BE2C (cell line): ENCODE data around the gene BAIAP2L2.
A peak's percentile ranks its signal among the peaks of the same experiment; 100 is the strongest.

Experiments
- DNase-seq: peaks from one replicate; pipeline ENCODE4 v3.0.0-alpha.2; 2020
- H3K27me3 ChIP-seq: fragments of 250-450 bp; sonication (Bioruptor Pico); 2 replicates; pipeline ENCODE4 v1.5.1; 2020; ENCODE audit warnings: mild to moderate bottlenecking
- H3K36me3 ChIP-seq: fragments of 250-450 bp; sonication (Bioruptor Pico); 2 replicates; pipeline ENCODE4 v1.5.1; 2020; ENCODE audit warnings: mild to moderate bottlenecking
- H3K4me1 ChIP-seq: fragments of 250-450 bp; sonication (Bioruptor Pico); 2 replicates; pipeline ENCODE4 v1.5.1; 2020
- H3K4me3 ChIP-seq: 2 replicates; pipeline ENCODE4 v1.5.1; 2011; ENCODE audit warnings: low read depth, low read length
- H3K9me3 ChIP-seq: fragments of 250-450 bp; sonication (Bioruptor Pico); 2 replicates; pipeline ENCODE4 v1.5.1; 2020
- CTCF ChIP-seq: IDR thresholded peaks from 2 replicates; pipeline ENCODE4 v1.5.1; 2012; ENCODE audit warnings: mild to moderate bottlenecking, low read depth, low read length

The BAIAP2L2 gene

GRCh38 chr22:38129856-38130255 is 19.4 kb upstream of the BAIAP2L2 start:
- H3K36me3 ChIP-seq = no peaks in the 10 kb centered on the region; the same call in none of the 2 replicates
- H3K27me3 ChIP-seq = no peaks in the 10 kb centered on the region
- H3K9me3 ChIP-seq = no peaks in the 10 kb centered on the region
- H3K4me1 ChIP-seq = peaks cover 7% of the 10 kb centered on the region; the same call in 1 of the 2 replicates
- DNase-seq = no peak
- TF ChIP-seq CTCF = no peak
- H3K4me3 ChIP-seq = no peak overlapping the region

GRCh38 chr22:38129021-38129420 is 18.5 kb upstream of the BAIAP2L2 start:
- DNase-seq = no peak
- Histone ChIP-seq H3K4me3 (no peak overlapping the region), H3K27me3 (no peaks in the 10 kb centered on the region), H3K9me3 (no peaks in the 10 kb centered on the region), H3K36me3 (no peaks in the 10 kb centered on the region; the same call in none of the 2 replicates), H3K4me1 (peaks cover 7% of the 10 kb centered on the region; the same call in 1 of the 2 replicates)
- no peak for TF ChIP-seq CTCF

- DNase-seq = no peak
- H3K4me3 ChIP-seq = no peak overlapping the region
- peaks cover 7% of the 10 kb centered on the region; the same call in 1 of the 2 replicates for H3K4me1 ChIP-seq
- no peaks in the 10 kb centered on the region for H3K9me3 ChIP-seq
- H3K36me3 ChIP-seq = no peaks in the 10 kb centered on the region; the same call in 1 of the 2 replicates
- no peak for TF ChIP-seq CTCF
- H3K27me3 ChIP-seq = no peaks in the 10 kb centered on the region
These were observed 17.4 kb upstream of the BAIAP2L2 start for GRCh38 chr22:38127869-38128268.

- Histone ChIP-seq H3K36me3 (no peaks in the 10 kb centered on the region; the same call in 1 of the 2 replicates), H3K4me1 (peaks cover 7% of the 10 kb centered on the region; the same call in 1 of the 2 replicates), H3K27me3 (no peaks in the 10 kb centered on the region), H3K9me3 (no peaks in the 10 kb centered on the region), H3K4me3 (no peak overlapping the region)
- no peak for TF ChIP-seq CTCF
- peak; percentile 42 for DNase-seq
These were observed 16.6 kb upstream of the BAIAP2L2 start for GRCh38 chr22:38126928-38127668.

- Histone ChIP-seq H3K4me3 (no peak overlapping the region), H3K4me1 (peaks cover 7% of the 10 kb centered on the region; the same call in 1 of the 2 replicates), H3K27me3 (no peaks in the 10 kb centered on the region), H3K9me3 (no peaks in the 10 kb centered on the region), H3K36me3 (no peaks in the 10 kb centered on the region)
- no peak for TF ChIP-seq CTCF
- no peak for DNase-seq
These were observed 15.3 kb upstream of the BAIAP2L2 start for GRCh38 chr22:38125751-38126201.

GRCh38 chr22:38125038-38125610 is 14.6 kb upstream of the BAIAP2L2 start:
- Histone ChIP-seq H3K9me3 (no peaks in the 10 kb centered on the region), H3K27me3 (no peaks in the 10 kb centered on the region), H3K36me3 (no peaks in the 10 kb centered on the region), H3K4me1 (peaks cover 7% of the 10 kb centered on the region; the same call in 1 of the 2 replicates), H3K4me3 (no peak overlapping the region)
- DNase-seq = no peak
- TF ChIP-seq CTCF = no peak
